Coronary artery (tissue), 2 donors: ENCODE measurements around the gene TGM2.
A peak's percentile ranks its signal among the peaks of the same experiment; 100 is the strongest.

ENCODE experiments used
- DNase-seq: peaks from one replicate; pipeline ENCODE4 v3.0.0-alpha.2; 2017; ENCODE audit warnings: low spot score
- H3K27ac ChIP-seq, 2 donors: fragments of 200-600 bp; sonication (generic); one replicate each; pipeline ENCODE4 v1.5.1; 2016 to 2019
- H3K4me3 ChIP-seq: fragments of 200-600 bp; sonication (generic); 2 replicates; pipeline ENCODE4 v1.5.1; 2016; ENCODE audit warnings: mild to moderate bottlenecking, moderate library complexity
- CTCF ChIP-seq: fragments of 200-600 bp; sonication (generic); IDR thresholded peaks from one replicate; pipeline ENCODE4 v1.5.1; 2019; ENCODE audit warnings: antibody characterized with exemption

The TGM2 gene

GRCh38 chr20:38165089-38165965 is at the start of gene TGM2:
Gene TGM2 (minus strand): TSS chr20:38165270. CDS start chr20:38165198, 72 bp downstream.
- H3K4me3 ChIP-seq, result peak within 1 kb of the TSS; percentile 82
- TF ChIP-seq CTCF, result peak; percentile 80
- peak within 1 kb of the TSS; percentile 94 to 96 for H3K27ac ChIP-seq
- peak; percentile 91 for DNase-seq

GRCh38 chr20:38214256-38215193 is 49.5 kb upstream of the TGM2 start:
- peak overlapping the region in 1 of 2 donors; percentile 8 for H3K27ac ChIP-seq
- no peak overlapping the region for H3K4me3 ChIP-seq
- TF ChIP-seq CTCF, result no peak
- no peak for DNase-seq

GRCh38 chr20:38213607-38213940 is 48.5 kb upstream of the TGM2 start:
- Histone ChIP-seq H3K27ac (peak overlapping the region in 1 of 2 donors; percentile 63), H3K4me3 (no peak overlapping the region)
- no peak for TF ChIP-seq CTCF
- DNase-seq, result no peak

GRCh38 chr20:38212806-38213606 is 47.9 kb upstream of the TGM2 start:
- Histone ChIP-seq H3K4me3 (no peak overlapping the region), H3K27ac (peak overlapping the region; percentile 22 to 63)
- TF ChIP-seq CTCF, result no peak
- DNase-seq, result no peak

- Histone ChIP-seq H3K27ac (peak overlapping the region; percentile 71 to 86), H3K4me3 (no peak overlapping the region)
- no peak for DNase-seq
- no peak for TF ChIP-seq CTCF
Measured at GRCh38 chr20:38211200-38212097, 46.4 kb upstream of the TGM2 start.

GRCh38 chr20:38210741-38211140 is 45.7 kb upstream of the TGM2 start:
- H3K27ac ChIP-seq, result peak overlapping the region; percentile 71 to 86
- no peak overlapping the region for H3K4me3 ChIP-seq
- DNase-seq, result peak; percentile 71
- no peak for TF ChIP-seq CTCF
